Kidney epithelial cell (primary cell): ENCODE measurements around the gene RIMS1. TPM values are rescaled to one million over a fixed set of nuclear protein-coding genes. Genes with fewer than 3 reads are reported as not detected.
A peak's percentile ranks its signal among the peaks of the same experiment; 100 is the strongest.

Source experiments
- DNase-seq: peaks from one replicate; pipeline ENCODE4 v3.0.0-alpha.2; 2010; ENCODE audit warnings: low read depth
- H3K27me3 ChIP-seq: 2 replicates; pipeline ENCODE4 v1.6.0; 2011; ENCODE audit warnings: low read length; ENCODE audit not compliant: control insufficient read depth, insufficient read depth
- H3K36me3 ChIP-seq: 2 replicates; pipeline ENCODE4 v1.5.1; 2011; ENCODE audit warnings: low read length; ENCODE audit not compliant: control insufficient read depth, insufficient read depth
- H3K4me3 ChIP-seq: 2 replicates; pipeline ENCODE4 v1.5.1; 2011; ENCODE audit warnings: low read depth, mild to moderate bottlenecking, control low read depth, low read length
- total RNA-seq: library from RNA; depleted of rRNA; stranded (reverse); fragments of >200 nt; gene quantifications from 2 replicates; pipeline ENCODE4 v1.2.3, GENCODE V29; 2015
- TF ChIP-seq, protein P1 (sequence below): IDR thresholded peaks from 2 replicates; pipeline ENCODE4 v1.5.1; 2011; ENCODE audit warnings: mild to moderate bottlenecking, moderate library complexity, low read length, control low read depth, inconsistent platforms; ENCODE audit not compliant: insufficient read depth, poor library complexity, severe bottlenecking

Gene RIMS1
- total RNA-seq, 1 donor from 2014 or later: 0.38 TPM

DNA sequence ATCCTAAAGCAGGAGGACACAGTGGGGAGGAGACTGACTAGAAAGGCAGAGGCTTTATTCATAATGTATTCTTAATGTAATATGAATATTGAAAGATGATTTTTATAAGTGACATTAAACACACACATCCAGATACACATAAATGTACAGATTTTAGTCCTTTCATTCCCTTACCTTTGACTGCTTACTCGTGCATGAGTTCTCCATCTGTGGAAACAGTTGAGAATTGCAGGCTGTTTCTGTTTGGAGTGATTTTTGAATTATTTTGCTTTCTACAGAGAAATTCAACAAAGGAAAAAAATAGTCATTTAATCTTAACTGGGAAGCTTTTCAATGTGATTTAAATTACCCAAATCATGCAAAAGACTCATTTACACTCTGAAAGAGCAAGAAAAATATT is 136.5 kb downstream of the RIMS1 start:
- DNase-seq: no peak
- Histone ChIP-seq H3K4me3 (no peak overlapping the region), H3K27me3 (no peaks in the 10 kb centered on the region), H3K36me3 (no peaks in the 10 kb centered on the region)
- TF ChIP-seq, protein P1, sequence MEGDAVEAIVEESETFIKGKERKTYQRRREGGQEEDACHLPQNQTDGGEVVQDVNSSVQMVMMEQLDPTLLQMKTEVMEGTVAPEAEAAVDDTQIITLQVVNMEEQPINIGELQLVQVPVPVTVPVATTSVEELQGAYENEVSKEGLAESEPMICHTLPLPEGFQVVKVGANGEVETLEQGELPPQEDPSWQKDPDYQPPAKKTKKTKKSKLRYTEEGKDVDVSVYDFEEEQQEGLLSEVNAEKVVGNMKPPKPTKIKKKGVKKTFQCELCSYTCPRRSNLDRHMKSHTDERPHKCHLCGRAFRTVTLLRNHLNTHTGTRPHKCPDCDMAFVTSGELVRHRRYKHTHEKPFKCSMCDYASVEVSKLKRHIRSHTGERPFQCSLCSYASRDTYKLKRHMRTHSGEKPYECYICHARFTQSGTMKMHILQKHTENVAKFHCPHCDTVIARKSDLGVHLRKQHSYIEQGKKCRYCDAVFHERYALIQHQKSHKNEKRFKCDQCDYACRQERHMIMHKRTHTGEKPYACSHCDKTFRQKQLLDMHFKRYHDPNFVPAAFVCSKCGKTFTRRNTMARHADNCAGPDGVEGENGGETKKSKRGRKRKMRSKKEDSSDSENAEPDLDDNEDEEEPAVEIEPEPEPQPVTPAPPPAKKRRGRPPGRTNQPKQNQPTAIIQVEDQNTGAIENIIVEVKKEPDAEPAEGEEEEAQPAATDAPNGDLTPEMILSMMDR: no peak

DNA sequence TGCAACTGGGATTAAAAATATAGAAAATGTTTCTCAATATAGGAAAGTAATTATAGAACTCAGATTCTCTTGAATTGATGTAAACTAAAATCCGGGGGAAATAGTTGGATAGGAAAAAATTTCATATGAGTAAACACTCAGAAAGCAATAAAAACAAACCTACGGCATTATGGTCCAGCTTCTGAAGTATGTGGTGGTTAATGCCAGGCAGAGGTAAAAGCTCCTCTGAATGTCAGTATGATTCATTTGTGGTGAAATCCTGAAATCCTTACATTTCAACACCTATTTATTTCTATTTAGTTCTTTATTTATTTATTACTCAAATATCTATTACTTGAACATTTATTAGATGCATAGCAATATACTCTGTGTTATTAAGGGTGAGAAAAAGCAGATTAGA is 145.1 kb downstream of the RIMS1 start:
- TF ChIP-seq, protein P1: no peak
- no peak for DNase-seq
- Histone ChIP-seq H3K36me3 (no peaks in the 10 kb centered on the region), H3K4me3 (no peak overlapping the region), H3K27me3 (no peaks in the 10 kb centered on the region)

DNA sequence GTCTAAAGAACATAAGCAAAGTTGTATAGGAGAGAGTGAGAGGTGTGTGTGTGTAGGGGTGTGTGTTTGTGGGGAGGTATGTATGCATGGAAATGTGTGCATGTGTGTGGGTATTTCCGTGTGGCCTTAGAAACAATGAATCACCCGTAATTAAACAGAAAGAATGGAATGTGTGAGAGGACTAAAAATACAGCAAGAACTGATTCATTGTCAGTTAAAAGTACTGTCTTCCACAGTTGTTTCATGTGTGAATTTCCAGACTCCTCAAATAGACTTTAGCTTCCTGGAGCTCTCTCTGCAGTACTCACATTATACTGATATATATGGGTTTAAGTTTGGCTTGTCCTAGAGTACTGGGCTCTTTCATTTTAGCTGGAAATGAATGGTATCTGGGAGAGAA is 145.7 kb downstream of the RIMS1 start:
- Histone ChIP-seq H3K36me3 (no peaks in the 10 kb centered on the region), H3K4me3 (no peak overlapping the region), H3K27me3 (no peaks in the 10 kb centered on the region)
- peak; percentile 70 for DNase-seq
- TF ChIP-seq, protein P1: no peak

DNA sequence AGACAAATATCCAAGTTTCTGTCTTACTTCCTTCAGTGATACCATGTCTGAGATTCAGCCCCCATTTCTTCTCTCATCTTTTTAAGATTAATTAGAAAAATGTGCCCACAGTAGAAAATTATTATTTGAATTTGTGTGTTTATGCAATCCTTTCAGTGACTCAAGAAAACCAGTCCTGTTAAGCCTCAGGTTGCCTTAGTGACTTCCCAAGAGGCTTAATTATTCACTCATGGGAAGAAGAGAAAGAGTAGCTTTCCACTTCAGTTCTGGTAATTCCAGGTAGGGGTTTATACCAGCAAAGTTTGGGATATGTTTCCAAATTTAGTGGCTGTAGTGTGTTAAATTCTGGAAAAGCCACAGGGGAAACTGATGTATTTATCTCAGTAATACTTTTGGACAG is 149.1 kb downstream of the RIMS1 start:
- no peaks in the 10 kb centered on the region for H3K36me3 ChIP-seq
- TF ChIP-seq, protein P1: no peak
- no peak overlapping the region for H3K4me3 ChIP-seq
- H3K27me3 ChIP-seq: no peaks in the 10 kb centered on the region
- DNase-seq: peak; percentile 39

DNA sequence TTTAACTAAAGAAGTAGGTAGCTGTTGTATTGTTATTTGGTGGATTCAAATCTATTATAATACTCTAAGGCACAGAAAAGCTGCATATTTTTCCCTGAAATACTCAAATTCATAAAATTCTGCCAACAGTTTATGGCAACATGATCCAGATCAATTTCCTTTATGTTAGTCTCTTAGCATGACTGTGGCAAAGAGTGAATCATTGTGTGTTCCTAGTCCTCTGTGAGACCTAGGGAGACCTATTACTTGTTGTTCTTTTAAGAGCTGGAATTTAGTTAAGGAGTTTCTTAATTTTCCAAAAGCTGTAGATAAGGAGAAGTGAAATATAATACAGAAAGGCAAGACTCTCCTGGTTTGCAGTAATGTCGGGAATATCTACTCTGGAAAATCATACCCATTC is 149.6 kb downstream of the RIMS1 start:
- Histone ChIP-seq H3K36me3 (no peaks in the 10 kb centered on the region), H3K27me3 (no peaks in the 10 kb centered on the region), H3K4me3 (no peak overlapping the region)
- DNase-seq: no peak
- TF ChIP-seq, protein P1: no peak

DNA sequence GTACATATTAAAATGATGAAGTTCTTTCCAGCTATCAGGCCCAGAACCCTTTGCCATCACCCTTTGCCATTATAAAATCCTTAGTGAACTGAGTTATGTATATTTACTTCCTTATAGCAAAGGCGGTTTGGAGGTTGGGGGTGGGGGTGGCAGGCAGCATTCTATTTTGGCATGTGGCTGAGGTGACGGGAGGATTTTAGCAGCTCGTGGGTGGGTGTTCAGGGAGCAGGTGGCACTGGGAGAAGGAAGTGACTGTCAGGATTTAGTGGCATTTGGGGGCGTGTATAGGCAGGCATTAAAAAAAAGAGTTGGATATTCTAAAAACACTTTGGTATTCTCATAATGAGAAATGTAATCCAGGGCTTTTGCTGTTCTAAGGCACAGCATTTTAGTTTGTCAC is 150.7 kb downstream of the RIMS1 start:
- no peak overlapping the region for H3K4me3 ChIP-seq
- no peaks in the 10 kb centered on the region for H3K36me3 ChIP-seq
- no peak for DNase-seq
- H3K27me3 ChIP-seq: no peaks in the 10 kb centered on the region
- TF ChIP-seq, protein P1: no peak
